HG03521 (cell line): ENCODE results near the gene CRTC3.
A peak's percentile ranks its signal among the peaks of the same experiment; 100 is the strongest.
"Not testable (repeated sequence)": the region's sequence is repeated elsewhere in the genome, so short reads cannot be mapped to it uniquely, and the experiment has no call there.

ENCODE experiments used
- ATAC-seq: cut with Tn5 transposase; IDR thresholded peaks from one replicate; pipeline ENCODE4 v1.9.1; 2021; ENCODE audit warnings: mild to moderate bottlenecking, moderate library complexity; ENCODE audit not compliant: unreplicated experiment

CRTC3 gene

GRCh38 chr15:90645873-90646575 lies 116.3 kb downstream of the CRTC3 start:
- no peak for ATAC-seq

DNA sequence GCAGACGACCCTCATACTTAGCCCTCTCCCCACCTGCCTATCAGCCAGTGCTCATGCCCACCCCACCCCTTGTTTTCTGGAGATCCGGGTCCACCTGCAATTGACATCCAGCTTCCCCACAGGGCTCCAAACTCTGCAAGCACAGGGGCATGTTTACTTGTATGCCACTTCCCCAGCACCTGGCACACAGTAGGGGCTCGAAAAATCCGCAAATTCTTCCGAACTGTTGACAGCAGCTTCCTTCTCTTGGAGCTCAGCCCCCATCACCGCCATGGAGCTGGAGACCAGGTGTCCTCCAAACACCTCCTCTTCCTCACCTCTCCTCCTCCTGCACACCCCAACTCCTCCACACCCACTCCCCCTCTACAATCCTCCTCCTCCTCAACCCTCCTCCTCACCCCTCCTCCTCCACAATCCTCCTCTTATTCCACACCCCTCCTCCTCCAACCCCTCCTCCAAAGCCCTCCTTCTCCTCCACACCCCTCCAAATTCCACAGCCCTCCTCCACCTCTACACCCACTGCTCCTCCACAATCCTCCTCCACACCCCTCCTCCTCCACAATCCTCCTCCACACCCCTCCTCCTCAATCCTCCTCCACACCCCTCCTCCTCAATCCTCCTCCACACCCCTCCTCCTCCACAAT lies 117.1 kb downstream of the CRTC3 start:
- ATAC-seq: no peak

DNA sequence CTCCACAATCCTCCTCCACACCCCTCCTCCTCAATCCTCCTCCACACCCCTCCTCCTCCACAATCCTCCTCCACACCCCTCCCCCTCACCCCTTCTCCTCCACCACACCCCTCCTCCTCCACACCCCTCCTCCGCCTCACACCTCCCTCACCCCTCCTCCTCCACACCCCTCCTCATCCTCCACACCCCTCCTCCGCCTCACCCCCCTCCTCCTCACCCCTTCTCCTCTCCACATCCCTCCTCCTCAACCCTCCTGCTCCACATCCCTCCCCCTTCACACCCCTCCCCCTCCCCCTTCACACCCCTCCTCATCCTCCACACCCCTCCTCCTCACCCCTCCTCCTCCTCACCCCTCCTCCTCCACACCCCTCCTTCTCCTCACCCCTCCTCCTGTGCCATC lies 117.6 kb downstream of the CRTC3 start:
- ATAC-seq: no peak

DNA sequence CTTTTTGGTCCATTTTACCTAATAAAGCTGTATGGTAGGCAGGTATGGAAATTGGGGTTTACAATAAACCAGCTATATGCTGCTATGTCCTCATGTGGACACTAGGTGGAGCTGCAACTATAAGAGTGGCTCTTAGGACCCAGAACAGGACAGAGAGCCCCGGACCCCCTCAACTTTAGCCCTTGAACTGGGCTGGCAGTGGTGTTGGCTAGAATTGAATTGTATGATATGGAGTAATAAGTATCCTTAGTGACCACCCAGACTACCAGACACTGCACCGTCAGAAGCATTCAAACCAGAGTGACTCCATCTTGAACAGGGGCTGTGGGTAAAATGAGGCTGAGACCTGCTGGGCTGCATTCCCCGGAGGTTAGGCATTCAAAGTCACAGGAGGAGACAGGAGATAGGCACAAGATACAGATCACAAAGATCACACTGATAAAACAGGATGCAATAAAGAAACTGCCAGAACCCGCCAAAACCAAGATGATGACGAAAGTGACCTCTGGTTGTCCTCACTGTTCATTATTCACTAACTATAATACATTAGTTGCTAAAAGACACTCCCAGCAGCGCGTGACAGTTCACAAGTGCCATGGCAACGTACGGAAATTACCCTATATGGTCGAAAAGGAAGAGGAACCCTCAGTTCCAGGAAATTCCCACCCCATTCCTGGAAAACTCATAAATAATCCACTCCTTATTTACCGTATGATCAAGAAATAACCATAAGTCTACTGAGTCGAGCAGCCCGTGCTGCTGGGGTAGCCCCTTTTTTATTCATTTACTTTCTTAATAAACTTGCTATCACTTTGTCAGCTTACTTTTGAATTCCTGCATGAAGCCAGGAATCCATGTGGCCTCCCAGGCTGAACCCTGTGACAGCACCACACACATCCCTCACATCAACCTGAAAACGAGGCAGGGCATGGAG lies 118.7 kb downstream of the CRTC3 start:
- ATAC-seq: peak; percentile 44

DNA sequence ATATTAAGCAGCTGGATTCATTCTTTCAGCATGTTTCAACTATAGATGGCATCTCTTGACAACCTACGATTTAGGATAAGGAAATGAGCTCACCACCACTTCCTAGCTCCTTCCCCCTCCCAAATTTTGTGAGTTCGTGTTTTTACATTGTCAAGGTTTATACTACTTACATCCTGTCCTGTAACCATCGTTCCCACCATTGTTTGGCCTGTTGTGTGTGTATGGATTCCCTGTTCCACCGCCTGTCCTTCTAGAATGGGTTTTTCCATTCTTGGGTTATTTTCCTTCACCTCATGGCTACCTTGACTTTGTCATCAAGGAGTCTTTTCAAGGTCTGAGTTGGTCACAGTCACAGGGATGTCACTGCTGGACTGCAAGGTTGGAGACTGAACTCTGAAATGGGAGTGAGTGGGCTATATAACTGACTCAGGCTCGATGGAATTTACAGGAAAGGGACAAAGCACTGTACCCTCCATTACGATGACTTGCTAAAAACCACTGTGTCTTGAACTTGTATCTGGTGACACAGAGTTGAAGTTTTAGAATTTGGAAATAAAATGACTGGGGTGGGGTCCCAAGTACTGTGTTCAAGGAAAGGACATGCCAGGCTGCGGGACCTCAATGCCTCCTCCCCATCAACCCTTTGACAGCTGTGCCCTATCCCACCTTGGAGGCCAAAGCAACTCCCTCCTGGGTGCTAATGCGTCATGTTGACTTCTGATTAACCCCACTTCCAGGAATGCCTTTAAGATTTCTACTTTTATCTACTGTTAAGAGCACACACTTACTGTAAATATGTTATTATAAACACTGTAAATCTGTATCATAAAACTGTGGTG lies 120.6 kb downstream of the CRTC3 start:
- no peak for ATAC-seq

DNA sequence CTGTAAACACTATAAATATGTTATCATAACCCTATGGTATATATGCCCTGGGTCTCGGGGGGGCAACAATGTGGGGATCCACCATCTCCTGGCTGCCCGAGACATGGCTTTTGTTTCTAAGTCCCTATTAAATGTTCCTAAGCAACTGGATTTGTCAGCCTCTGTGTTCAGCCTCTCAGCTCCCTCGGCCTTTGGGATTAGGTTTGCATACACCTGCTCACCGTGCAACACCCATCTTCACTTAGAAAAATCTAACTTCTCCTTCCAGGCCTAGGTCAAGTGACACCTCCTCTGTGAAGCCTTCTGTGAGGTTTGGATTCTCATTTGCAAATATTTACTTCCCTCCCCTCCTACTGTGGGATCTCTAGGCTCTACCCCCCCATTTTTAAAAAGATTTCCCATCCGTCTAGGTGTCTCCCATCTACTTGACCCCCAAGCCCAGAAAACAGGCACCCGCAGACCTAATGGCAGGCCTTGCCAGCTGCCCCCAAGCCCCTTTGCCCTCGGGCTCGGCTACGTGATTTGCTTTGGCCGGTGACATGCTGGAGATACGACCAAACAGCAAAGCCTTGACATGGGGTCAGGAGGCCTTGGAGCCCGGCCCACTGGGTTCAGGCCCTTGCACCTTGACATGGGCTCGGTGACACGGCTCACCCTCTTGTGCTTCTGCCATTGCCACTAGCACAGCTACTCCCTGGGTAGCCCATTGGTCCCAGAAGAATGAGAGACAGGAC lies 121.4 kb downstream of the CRTC3 start:
- no peak for ATAC-seq

- ATAC-seq: no peak
Measured at GRCh38 chr15:90654233-90655136, 124.8 kb downstream of the CRTC3 start.

GRCh38 chr15:90657520-90658172 lies 127.9 kb downstream of the CRTC3 start:
- not testable (repeated sequence) for ATAC-seq

DNA sequence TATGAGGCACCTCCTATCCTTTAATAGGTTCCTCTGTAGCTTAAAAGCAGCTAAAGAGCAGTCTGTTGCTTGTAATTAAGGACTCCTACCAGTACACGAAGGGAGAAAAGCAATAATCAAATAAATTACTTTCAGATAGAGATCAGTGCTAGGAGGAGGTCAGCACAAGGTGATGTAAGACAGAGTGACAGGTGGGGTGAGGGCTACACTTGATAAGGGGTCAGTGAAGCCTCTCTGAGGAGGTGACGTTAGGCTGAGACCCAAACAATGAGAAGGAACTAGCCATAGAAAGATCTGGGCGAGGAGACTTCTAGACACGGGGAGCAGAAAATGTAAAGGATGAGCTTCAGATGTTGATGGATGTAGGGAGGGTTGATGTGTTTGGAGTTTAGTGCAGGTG lies 129.8 kb downstream of the CRTC3 start:
- no peak for ATAC-seq

GRCh38 chr15:90660195-90660998 lies 130.7 kb downstream of the CRTC3 start:
- peak; percentile 51 for ATAC-seq

DNA sequence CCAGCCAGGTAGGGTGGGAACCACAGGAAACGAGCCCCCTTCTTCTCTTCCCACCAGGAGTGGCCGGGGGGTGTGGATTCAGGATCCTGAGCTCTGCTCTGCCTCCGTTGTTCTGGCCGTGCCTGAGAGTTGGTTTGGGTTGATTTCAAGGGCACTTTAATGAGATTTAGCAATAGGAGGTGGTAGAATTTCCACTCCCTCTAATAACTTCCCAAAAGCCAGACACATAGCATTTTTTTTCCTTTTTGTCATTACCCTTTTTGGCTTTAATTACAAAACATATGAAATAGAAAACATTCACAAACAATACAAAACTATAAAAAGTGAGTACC lies 131.2 kb downstream of the CRTC3 start:
- ATAC-seq: not testable (repeated sequence)

DNA sequence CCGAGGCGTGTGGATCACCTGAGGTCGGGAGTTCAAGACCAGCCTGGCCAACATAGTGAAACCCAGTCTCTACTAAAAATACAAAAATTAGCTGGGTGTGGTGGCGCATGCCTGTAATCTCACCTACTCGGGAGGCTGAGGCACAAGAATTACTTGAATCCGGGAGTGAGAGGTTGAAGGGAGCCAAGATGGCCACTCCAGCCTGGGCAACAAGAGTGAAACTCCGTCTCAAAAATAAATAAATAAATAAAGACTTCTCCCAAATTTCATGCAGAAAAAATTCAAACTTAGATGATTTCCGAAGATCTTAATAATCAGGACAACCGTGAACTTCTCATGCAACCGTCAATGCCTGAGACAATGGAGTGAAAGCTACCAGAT lies 134.3 kb downstream of the CRTC3 start:
- ATAC-seq: not testable (repeated sequence)

- ATAC-seq: peak; percentile 6
Measured at GRCh38 chr15:90664650-90665287, 135.0 kb downstream of the CRTC3 start.

DNA sequence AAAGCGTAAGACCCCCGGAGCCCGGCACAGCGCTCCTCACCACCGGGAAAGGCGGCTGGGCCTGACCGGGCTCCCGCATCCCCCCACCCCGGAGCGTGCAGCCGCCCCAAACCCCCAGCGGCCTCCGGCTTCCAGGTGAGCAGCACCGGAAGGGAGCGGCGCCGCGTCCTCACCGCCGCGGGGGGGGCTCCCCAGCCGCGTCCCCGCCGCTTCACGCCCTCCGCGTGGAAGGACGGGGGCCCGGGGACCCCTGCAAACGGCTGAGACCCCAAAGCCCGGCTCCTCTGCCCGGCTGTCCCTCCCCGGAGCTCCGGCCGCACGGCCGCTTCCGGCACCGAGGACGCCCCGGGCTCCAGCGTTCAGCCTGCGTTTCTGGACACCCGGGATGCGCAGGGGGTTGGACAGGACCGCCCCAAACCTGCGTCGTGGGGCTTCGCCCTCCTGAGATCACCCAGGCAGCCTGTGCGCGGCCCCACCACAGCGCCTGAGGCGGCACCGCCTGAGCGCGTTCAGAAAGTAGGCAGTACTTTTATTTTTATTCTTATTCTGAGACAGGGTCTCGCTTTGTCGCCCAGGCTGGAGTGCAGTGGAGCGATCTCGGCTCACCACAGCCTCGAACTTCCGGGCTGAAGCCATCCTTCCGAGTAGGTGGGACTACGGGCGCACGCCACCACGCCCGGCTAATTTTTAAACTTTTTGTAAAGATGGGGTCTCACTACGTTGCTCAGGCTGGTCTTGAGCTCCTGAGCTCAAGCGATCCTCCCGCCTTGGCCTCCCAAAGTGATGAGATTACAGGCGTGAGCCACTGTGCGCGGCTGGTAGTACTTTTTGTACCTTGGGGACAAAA lies 135.8 kb downstream of the CRTC3 start:
- ATAC-seq: peak; percentile 47

DNA sequence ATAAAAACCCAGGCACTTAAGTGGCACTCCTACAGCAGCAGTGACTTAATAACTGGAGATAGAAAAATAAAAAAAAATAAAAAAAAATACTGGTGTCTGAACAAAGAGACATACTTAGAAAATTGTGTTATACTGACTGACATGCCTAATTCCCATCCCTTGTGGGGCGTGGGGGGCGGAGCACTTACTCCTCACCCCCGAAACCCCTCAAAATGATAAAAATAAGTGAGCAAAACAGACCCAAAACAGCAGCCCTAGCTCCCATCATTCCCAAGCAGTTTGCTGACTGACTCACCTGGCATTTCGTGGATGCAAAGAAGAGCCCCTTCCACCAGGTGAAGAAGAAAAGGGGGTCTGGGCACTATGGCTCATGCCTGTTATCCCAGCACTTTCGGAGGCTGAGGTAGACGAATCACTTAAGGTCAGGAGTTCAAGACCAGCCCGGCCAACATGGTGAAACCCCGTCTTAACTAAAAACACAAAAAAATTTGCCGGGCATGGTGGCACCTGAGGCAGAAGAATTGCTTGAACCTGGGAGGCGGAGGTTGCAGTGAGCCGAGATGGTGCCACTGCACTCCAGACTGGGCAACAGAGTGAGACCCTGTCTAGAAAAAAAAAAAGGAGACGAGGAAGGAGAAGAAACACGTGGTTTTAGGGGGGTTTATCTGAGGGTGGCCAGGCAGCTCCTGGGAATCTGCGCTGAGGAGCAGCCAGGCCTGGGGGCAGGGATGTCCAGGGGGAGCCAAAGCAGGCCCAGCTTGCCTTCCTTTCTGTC lies 136.6 kb downstream of the CRTC3 start:
- no peak for ATAC-seq
